NCI-H446 treated with DMSO at 0.1 percent for 48 hours (cell line): Measurements from ENCODE around the gene NT5E.

ENCODE experiments used
- DNase-seq: peaks from one replicate; lab custom pipeline; 2025; lab: John Stamatoyannopoulos, UW

NT5E gene

GRCh38 chr6:85460154-85460920, 10.5 kb downstream of the NT5E start:
- DNase-seq = no peak

- no peak for DNase-seq
Measured at GRCh38 chr6:85460921-85461797, 11.3 kb downstream of the NT5E start.

- DNase-seq = no peak
Measured at GRCh38 chr6:85461798-85462170, 11.9 kb downstream of the NT5E start.

GRCh38 chr6:85462673-85463072, 12.8 kb downstream of the NT5E start:
- DNase-seq = no peak

GRCh38 chr6:85463621-85464259, 13.9 kb downstream of the NT5E start:
- DNase-seq = no peak

GRCh38 chr6:85464260-85464644, 14.4 kb downstream of the NT5E start:
- no peak for DNase-seq

GRCh38 chr6:85464722-85465150, 14.9 kb downstream of the NT5E start:
- no peak for DNase-seq

GRCh38 chr6:85465762-85466161, 15.9 kb downstream of the NT5E start:
- DNase-seq = no peak

GRCh38 chr6:85468326-85468725, 18.4 kb downstream of the NT5E start:
- DNase-seq = no peak

GRCh38 chr6:85469276-85470022, 19.6 kb downstream of the NT5E start:
- DNase-seq = no peak

- no peak for DNase-seq
Measured at GRCh38 chr6:85470023-85470410, 20.1 kb downstream of the NT5E start.

GRCh38 chr6:85472744-85473143, 22.9 kb downstream of the NT5E start:
- DNase-seq = no peak

- no peak for DNase-seq
Measured at GRCh38 chr6:85473748-85474147, 23.9 kb downstream of the NT5E start.

GRCh38 chr6:85476532-85476931, 26.6 kb downstream of the NT5E start:
- DNase-seq = no peak

- DNase-seq = no peak
Measured at GRCh38 chr6:85479208-85479607, 29.3 kb downstream of the NT5E start.

- DNase-seq = no peak
Measured at GRCh38 chr6:85482206-85482904, 32.5 kb downstream of the NT5E start.

- DNase-seq = no peak
Measured at GRCh38 chr6:85482905-85483700, 33.2 kb downstream of the NT5E start.

GRCh38 chr6:85483846-85484245, 34.0 kb downstream of the NT5E start:
- DNase-seq = no peak

- peak; percentile 61 for DNase-seq
Measured at GRCh38 chr6:85484948-85485347, 35.1 kb downstream of the NT5E start.

GRCh38 chr6:85490516-85491248, 40.8 kb downstream of the NT5E start:
- DNase-seq = no peak
